ENCODE measurements around the gene MAPK11. TPM values are rescaled to one million over a fixed set of nuclear protein-coding genes. Genes with fewer than 3 reads are reported as not detected.

The MAPK11 gene
- total RNA-seq, 1 donor from 2014 or later, result 11.9 TPM

DNA sequence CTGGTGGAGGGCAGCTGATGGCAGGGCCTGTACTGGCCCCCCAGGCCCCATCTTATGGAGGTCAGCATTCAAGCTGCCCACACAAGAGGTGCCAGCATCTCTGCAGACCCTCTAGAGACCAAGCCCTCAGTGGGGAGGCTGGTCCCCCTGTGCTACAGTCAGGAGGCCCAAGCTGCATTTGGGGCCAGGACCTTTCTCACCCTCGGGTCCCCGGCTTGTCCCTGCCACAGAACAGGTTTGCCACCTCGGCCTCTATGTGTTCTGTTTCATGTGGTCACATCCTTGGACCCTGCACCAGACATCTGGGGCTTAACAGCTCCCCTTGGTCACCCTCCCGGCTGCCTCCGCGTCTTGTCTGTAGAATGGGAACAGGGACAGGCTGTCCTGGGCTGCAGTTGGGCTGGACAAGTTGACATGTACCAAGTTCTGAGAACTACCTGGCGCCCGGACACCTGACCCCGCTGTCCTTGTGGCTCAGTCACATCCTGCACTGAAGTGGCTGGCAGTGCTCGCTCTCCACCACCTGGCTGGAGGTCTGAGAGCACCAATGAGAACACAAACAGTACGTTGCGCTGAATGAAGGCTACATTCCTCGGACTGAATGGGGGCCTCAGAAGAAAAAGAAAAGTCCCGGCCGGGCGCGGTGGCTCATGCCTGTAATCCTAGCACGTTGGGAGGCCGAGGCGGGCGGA is 40.0 kb upstream of the MAPK11 start:
- no peak for DNase-seq (ENCODE audit: low read depth)
- Histone ChIP-seq H3K27me3 (ENCODE audit: control insufficient read depth, insufficient read depth, low read length) (no peaks in the 10 kb centered on the region), H3K36me3 (ENCODE audit: control insufficient read depth, insufficient read depth, low read length) (no peaks in the 10 kb centered on the region), H3K4me3 (ENCODE audit: low read depth, low read length) (no peak overlapping the region)
- TF ChIP-seq, protein P1, sequence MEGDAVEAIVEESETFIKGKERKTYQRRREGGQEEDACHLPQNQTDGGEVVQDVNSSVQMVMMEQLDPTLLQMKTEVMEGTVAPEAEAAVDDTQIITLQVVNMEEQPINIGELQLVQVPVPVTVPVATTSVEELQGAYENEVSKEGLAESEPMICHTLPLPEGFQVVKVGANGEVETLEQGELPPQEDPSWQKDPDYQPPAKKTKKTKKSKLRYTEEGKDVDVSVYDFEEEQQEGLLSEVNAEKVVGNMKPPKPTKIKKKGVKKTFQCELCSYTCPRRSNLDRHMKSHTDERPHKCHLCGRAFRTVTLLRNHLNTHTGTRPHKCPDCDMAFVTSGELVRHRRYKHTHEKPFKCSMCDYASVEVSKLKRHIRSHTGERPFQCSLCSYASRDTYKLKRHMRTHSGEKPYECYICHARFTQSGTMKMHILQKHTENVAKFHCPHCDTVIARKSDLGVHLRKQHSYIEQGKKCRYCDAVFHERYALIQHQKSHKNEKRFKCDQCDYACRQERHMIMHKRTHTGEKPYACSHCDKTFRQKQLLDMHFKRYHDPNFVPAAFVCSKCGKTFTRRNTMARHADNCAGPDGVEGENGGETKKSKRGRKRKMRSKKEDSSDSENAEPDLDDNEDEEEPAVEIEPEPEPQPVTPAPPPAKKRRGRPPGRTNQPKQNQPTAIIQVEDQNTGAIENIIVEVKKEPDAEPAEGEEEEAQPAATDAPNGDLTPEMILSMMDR (IDR thresholded peaks at IDR 0.05; ENCODE audit: insufficient read depth, low read length, poor library complexity, severe bottlenecking), result no peak

DNA sequence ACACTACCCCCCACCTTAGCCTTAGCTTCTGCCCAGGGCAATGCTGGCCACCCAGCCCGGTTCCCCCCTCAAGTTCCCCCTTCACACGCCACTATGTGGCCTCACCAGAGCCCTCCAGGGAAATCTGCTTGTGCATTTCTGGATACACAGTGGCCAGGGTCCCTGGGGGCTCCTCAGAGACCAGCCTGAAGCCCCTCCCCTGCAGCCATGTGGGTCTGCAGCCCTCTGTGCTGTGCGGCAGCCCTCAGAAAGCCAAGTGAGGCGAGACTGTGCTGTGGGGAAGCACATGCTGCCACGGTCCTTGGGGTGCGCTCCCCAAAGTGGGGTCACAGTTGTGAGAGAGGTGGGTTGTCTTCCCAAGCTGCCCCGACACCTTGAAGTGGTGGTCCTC is 39.4 kb upstream of the MAPK11 start:
- no peak for DNase-seq (ENCODE audit: low read depth)
- Histone ChIP-seq H3K27me3 (ENCODE audit: control insufficient read depth, insufficient read depth, low read length) (no peaks in the 10 kb centered on the region), H3K4me3 (ENCODE audit: low read depth, low read length) (no peak overlapping the region), H3K36me3 (ENCODE audit: control insufficient read depth, insufficient read depth, low read length) (no peaks in the 10 kb centered on the region)
- TF ChIP-seq, protein P1 (IDR thresholded peaks at IDR 0.05; ENCODE audit: insufficient read depth, low read length, poor library complexity, severe bottlenecking), result no peak

DNA sequence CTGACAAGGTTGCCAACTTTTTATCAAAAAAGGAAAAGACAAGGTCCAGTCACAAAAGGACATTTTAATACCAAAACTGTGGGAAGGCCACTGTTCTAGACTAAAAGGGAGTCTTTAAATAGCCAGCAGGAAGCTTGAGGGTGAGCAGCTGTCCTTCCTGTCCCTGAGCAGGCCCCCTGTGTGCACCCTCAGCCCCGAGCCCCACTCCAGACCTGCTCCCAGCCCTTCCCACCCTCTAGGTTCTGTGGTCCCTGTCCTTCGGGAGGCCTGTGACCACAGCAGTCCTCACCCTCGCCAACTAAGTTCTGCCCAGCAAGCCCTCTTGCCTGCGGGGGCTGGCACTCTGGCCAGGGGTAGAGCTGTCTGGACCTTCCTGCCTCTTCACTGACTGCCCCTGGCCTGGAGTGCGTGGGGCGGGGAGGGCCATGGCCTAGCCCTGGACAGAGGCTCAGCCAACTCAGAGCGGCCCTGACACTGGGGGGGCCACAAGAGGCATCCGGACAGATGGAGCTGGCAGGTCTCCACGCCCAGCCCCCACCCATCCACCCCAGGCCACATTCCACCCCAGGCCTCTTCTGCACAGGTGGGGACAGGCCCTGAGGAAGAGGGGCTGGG is 38.9 kb upstream of the MAPK11 start:
- Histone ChIP-seq H3K27me3 (ENCODE audit: control insufficient read depth, insufficient read depth, low read length) (no peaks in the 10 kb centered on the region), H3K4me3 (ENCODE audit: low read depth, low read length) (no peak overlapping the region), H3K36me3 (ENCODE audit: control insufficient read depth, insufficient read depth, low read length) (no peaks in the 10 kb centered on the region)
- TF ChIP-seq, protein P1 (IDR thresholded peaks at IDR 0.05; ENCODE audit: insufficient read depth, low read length, poor library complexity, severe bottlenecking), result no peak
- no peak for DNase-seq (ENCODE audit: low read depth)

DNA sequence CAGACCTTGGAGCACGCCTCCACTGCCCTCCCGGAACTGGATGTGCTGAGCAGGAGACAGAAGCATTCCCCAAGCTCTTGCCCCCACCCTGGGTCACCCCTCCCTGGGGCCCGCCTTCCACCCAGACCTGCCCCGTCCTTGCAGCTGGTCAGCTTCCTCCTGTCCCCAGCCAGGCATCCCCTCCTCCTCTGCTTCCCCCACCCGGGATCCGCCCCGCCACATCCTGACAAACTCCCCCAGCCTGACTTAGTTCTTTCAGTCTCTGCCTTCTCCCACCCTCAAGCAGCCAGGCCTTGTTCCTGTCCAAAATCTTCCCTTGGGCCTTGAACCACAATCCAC is 38.4 kb upstream of the MAPK11 start:
- TF ChIP-seq, protein P1 (IDR thresholded peaks at IDR 0.05; ENCODE audit: insufficient read depth, low read length, poor library complexity, severe bottlenecking), result no peak
- Histone ChIP-seq H3K36me3 (ENCODE audit: control insufficient read depth, insufficient read depth, low read length) (peaks cover 1% of the 10 kb centered on the region), H3K27me3 (ENCODE audit: control insufficient read depth, insufficient read depth, low read length) (no peaks in the 10 kb centered on the region), H3K4me3 (ENCODE audit: low read depth, low read length) (no peak overlapping the region)
- no peak for DNase-seq (ENCODE audit: low read depth)

DNA sequence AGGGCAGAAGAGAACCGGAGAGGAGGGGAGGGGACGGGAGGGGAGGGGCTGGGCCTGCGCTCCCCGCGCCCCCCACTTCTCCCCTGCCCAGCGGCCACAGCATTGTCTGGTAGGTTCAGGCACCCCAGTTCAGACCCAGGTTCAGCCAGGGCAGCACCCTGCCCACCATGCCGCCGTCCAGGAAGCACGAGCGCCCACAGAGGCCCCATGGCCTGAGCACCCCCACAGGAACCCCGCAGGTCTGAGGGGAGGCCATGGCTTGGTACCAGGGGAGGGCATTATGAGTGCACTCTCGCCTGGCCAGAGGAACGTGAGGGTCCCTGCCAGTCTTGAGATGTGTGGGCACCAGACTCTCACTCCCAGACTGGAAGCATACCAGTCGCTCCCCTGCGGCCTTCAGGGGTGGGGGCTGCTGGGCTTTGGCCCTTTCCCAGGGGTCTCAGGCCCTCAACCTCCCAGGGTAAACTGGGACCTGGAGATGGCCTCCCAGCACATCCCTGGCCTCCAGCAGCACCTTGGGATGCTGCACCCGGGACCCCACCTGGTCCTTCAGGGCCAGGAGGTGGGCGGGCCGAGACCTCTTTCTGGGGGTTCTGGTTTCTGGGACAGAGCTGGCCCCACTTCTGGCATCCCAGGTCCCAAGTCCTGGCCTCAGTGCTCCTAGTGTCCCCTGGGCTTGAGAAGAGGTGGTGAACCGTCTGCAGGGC is 37.9 kb upstream of the MAPK11 start:
- H3K36me3 ChIP-seq (ENCODE audit: control insufficient read depth, insufficient read depth, low read length), result peaks cover 1% of the 10 kb centered on the region
- H3K4me3 ChIP-seq (ENCODE audit: low read depth, low read length), result no peak overlapping the region
- no peaks in the 10 kb centered on the region for H3K27me3 ChIP-seq (ENCODE audit: control insufficient read depth, insufficient read depth, low read length)
- TF ChIP-seq, protein P1 (IDR thresholded peaks at IDR 0.05; ENCODE audit: insufficient read depth, low read length, poor library complexity, severe bottlenecking), result no peak
- DNase-seq (ENCODE audit: low read depth), result no peak
